GM20431 (cell line): Measurements from ENCODE around the gene DYNC2I2.
"Not testable (repeated sequence)": the region's sequence is repeated elsewhere in the genome, so short reads cannot be mapped to it uniquely, and the experiment has no call there.

ENCODE experiments used
- in situ Hi-C: fragments of 300-500 bp; cut with MseI, MboI; formaldehyde crosslinking; loops from one replicate; pipeline ENCODE4 v1.15.0; 2020; ENCODE audit warnings: low sequenced_read_pairs; ENCODE audit not compliant: unreplicated experiment

Gene DYNC2I2

GRCh38 chr9:128656416-128657343 lies at the start of gene DYNC2I2:
TSS of gene DYNC2I2 (minus strand) at chr9:128656847. CDS start at chr9:128656726, 121 bp downstream.
- in situ Hi-C loops = no loop called here

GRCh38 chr9:128706045-128706444 lies 49.4 kb upstream of the DYNC2I2 start:
- in situ Hi-C loops = no loop called here

- in situ Hi-C loops = no loop called here
Observed at GRCh38 chr9:128705051-128705965, 48.7 kb upstream of the DYNC2I2 start.

- in situ Hi-C loops = no loop called here
Observed at GRCh38 chr9:128704356-128704670, 47.7 kb upstream of the DYNC2I2 start.

DNA sequence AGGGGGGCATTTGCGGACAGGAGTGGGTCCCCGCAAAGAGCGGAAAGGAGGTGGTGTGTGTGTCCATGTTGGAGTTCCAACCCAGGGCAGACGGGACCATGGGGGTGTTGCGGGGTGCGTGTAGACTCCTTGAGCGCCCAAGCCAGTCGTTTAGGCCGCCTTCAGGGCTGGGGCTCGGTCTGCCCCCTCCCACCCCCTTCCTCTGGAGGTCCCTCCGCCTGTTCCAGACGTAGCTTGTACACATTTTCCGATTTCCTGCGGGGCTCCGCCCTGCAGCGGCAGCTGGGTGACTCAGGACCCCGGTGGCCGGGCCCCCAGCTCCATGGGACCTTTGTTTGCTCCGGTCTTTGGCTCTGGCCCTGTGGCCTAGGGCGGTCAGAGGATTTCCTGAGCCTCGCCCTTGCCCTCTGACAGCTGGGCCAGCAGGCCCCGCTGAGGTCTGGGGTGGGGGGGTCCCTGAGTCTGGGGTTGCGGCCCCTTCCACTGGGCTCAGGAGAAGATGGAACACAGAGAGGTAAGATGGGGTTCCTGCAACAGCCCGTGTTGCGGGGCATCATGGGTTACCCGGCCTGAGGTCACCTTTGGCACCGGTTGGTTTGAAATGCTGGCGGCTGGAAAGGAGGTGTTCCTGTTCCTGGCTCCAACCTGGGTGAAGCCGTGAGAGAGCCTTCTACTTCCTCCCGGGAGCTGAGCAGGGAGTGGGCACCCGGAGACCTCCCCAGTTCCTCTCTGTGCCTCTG lies 47.1 kb upstream of the DYNC2I2 start:
- in situ Hi-C loops = no loop called here

DNA sequence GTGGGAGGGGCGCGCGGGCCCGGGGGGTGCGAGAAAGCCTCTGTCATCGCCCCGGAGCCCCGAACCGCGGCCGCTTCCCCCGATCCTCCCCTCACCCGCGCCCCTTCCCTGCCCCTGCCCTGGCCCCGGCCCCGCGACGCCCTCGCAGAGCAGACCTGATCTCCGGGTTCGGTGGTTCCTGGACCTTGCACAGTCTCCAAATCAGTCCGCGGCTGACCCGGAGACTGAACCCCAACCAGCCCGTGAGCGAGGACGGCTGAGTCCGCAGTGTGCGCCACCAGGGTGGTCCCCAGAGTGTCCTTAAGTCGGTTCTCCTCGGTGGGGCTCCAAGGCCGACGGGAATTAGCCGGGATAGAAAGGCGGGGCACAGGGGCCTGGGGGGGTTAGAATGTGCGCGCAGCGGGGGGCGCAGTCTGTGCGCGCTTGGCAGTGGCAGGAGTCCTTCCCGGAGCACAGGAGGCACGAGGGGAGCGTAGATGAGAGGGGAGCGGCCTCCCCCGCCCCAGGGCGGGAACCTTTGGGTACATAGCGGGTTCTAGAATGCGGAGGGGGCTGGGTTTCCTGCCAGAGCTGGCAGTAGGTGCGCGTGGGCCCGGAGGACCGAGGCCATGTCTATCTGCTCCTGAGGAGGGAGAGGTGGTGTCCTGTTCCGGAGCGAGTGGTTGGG lies 46.4 kb upstream of the DYNC2I2 start:
- in situ Hi-C loops = no loop called here

DNA sequence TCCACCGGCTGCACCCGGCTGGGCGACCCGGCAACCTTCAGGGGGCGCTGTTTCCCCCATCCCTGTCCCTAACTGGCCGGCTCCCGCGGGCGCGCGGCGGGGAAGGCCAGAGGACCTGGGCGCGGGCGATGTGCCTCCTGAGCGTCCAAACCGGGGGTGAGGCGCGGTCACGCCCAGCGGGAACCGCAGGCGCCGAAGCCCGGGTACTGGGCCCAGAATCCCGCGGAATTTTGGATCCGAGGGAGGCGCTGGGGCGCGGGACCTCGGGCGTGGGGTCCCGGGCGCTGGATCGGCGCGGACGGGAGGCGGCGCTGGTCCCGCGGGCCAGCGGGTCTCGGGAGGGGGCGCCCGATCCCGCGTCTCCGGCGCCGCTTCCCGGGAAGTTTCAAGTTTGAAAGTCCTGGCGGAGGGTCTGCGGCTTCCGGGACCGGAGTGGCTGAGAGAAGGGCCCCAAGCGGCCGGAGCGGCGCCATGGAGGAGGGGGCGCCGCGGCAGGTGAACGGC lies 45.9 kb upstream of the DYNC2I2 start, which contains the start of gene PKN3:
PKN3 (plus strand) TSS at position 59 of the 504 bp plus-strand sequence; CDS start at position 472, 413 bp downstream.
- in situ Hi-C loops = no loop called here

GRCh38 chr9:128701227-128701854 lies 44.7 kb upstream of the DYNC2I2 start:
- in situ Hi-C loops = no loop called here

DNA sequence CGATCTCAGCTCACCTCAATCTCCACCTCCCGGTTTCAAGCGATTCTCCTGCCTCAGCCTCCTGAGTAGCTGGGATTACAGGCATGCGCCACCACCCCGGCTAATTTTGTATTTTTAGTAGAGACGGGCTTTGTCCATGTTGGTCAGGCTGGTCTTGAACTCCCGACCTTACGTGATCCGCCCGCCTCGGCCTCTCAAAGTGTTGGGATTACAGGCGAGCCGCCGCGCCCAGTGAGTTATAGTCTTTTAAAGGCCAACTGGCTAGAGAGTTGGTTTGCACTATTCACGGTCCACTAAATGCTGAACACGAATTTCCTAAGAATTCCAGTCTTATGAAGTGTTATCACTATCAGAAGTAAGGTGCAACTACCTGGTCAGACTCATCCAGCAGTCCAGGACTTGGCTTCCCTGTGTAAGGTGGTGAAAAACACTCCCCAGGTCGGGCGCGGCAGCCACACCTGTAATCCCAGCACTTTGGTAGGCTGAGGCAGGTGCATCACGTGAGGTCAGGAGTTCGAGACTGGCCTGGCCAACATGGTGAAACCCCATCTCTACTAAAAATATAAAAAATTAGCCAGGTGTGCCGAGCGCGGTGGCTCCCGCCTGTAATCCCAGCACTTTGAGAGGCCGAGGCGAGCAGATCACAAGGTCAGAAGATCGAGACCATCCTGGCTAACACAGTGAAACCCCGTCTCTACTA lies 42.6 kb upstream of the DYNC2I2 start:
- in situ Hi-C loops = not testable (repeated sequence)

DNA sequence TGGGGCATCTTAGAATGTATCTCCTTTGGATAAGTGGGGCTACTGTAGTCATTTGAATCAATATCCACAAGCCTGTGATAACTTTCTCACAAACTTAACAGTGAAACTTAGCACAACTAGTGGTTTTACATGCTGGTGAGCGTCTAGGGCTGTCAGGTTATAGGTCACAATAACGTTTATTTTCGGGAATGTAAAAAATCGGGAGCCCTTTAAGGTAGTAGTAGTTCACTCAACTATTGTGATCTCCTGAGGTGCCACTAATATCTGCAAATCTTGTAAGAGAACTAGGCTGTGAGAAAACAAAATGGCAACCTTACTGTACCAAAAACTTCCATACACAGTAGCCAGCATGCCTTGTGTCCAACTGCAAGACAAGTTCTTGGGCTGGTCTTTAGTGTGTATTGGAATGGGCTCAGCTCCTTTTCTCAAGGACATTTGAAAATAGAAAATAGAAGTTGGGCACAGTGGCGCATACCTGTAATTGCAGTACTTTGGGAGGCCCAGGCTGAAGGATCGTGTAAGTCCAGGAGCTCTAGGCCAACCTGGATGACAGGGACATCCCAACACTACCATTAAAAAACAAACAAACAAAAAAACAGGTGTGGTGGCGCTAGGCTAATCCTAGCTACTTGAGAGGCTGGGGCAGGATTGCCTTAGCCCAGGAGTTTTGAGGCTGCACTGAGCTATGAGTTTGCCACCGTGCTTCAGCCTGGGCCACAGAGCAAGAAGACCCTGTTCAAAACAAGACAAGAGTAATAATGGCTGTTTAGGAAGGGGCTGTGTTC lies 40.5 kb upstream of the DYNC2I2 start:
- in situ Hi-C loops = no loop called here

- in situ Hi-C loops = no loop called here
Observed at GRCh38 chr9:128694344-128694743, 37.7 kb upstream of the DYNC2I2 start.

- in situ Hi-C loops = not testable (repeated sequence)
Observed at GRCh38 chr9:128693738-128694137, 37.1 kb upstream of the DYNC2I2 start.

DNA sequence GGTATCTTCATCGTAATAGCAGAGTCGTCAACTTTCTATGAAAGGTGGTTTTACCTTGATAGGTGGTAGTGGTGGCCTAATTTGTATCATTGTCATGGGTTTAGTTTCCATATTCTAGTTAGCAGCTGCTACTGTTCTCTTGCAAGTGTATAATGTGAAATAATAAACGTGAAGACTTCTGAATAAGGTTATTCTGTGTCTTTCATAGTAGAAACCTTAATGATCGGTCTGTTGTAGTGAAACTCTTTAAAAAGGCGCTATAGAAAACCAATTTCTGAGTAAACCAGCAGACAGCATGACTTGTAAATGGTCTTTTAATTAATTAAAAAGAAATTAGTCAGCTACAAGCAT lies 34.0 kb upstream of the DYNC2I2 start:
- in situ Hi-C loops = no loop called here

GRCh38 chr9:128689820-128690683 lies 33.4 kb upstream of the DYNC2I2 start:
- in situ Hi-C loops = no loop called here

DNA sequence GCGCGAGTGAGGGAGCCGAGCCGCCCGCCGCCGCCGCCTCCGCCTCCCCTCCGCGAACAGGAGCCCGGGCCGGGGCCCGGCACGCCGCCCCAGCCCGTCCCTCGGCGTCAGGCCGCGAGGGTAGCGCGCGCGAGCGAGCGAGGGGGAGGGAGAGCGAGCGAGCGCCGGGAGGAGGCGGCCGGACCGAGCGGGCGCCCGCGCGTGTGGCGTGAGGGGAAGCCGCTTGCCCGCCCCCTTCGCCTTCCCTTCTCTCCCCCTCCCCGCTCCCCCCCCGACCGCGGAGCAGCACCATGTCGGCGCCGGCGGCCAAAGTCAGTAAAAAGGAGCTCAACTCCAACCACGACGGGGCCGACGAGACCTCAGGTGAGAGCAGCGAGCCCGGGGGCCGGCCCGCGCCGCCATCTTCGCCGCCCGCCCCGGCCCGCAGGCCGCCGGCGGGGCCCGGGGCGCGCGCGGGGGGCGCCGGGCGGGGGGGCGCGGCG lies 32.7 kb upstream of the DYNC2I2 start:
- in situ Hi-C loops = no loop called here

- in situ Hi-C loops = no loop called here
Observed at GRCh38 chr9:128688501-128689292, 32.0 kb upstream of the DYNC2I2 start, which contains the start of gene SET. TSS of gene SET (plus strand) at chr9:128689222. CDS start at chr9:128689583, 361 bp downstream.
